ENCODE results near the gene MOB3C. TPM values are rescaled to one million over a fixed set of nuclear protein-coding genes. Genes with fewer than 3 reads are reported as not detected.

Gene MOB3C
- total RNA-seq, 2 experiments from 2014 or later = 23.2 to 23.8 TPM

GRCh38 chr1:46581681-46582455 is 34.7 kb downstream of the MOB3C start:
- DNase-seq = peak; percentile 54
- peaks cover 56% of the 10 kb centered on the region for H3K4me1 Mint-ChIP-seq
- no peaks in the 10 kb centered on the region for H3K9me3 Mint-ChIP-seq
- peak overlapping the region; percentile 62 for H3K4me3 Mint-ChIP-seq
- CTCF ChIA-PET = interaction anchor here (0.6 to 4.7 kb wide), 10 partner anchors 8 to 143 kb away, joined by 4 to 54 read pairs (median 5); partner anchors contain the start of genes EFCAB14, MKNK1 and MOB3C
- peak overlapping the region; percentile 99 for H3K27ac Mint-ChIP-seq
- POLR2A ChIA-PET = interaction anchor here (0.7 to 16.0 kb wide), 12 partner anchors 9 to 334 kb away, joined by 3 to 202 read pairs (median 6); partner anchors contain the start of genes MKNK1, MOB3C and RAD54L
- no peaks in the 10 kb centered on the region for H3K27me3 Mint-ChIP-seq
- H3K36me3 Mint-ChIP-seq (ENCODE audit: low read depth) = peaks cover 78% of the 10 kb centered on the region

DNA sequence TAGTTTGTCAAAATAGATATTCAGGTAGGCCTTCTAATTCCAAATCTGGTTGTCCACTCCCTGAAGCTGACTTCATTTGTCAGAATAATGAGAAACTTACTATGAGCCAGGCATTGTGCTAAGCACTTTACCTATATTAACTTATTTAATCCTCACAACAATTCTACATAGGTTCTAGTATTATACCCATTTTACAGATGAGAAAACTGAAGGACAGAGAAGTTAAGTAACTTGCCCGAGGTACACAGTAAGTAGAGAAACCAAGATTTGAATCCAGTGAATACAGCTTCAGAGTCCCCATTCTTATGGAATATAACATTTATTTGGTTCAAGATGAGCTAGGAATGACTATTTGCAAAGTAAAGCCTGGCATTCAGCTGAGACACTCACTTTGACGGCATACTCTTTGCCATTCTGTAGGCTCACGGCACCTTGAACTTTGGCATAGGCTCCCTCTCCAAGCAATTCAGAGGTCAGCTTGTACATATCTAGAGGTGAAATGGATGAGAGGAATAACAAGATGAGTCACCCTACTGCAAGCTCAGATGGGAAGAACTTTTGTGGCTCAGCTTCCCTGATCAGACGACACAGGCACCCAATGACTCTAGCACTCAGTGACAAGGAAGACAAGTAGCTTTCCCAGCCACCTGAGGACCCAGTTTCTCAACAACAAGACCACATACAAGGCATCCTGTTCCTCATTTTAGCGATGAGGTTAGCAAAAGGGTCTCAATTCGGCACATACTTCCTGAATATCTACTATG is 36.3 kb downstream of the MOB3C start:
- H3K4me1 Mint-ChIP-seq = peaks cover 54% of the 10 kb centered on the region
- peak overlapping the region; percentile 99 for H3K27ac Mint-ChIP-seq
- H3K36me3 Mint-ChIP-seq (ENCODE audit: low read depth) = peaks cover 76% of the 10 kb centered on the region
- ChIA-PET POLR2A (interaction anchor here (0.9 to 16.0 kb wide), 5 partner anchors 9 to 38 kb away, joined by 4 to 202 read pairs (median 5); partner anchors contain the start of gene MKNK1), CTCF (interaction anchor here (0.8 to 3.6 kb wide), 4 partner anchors 25 to 145 kb away, joined by 3 to 25 read pairs (median 6); partner anchors contain the start of genes EFCAB14 and MKNK1)
- DNase-seq = no peak
- H3K27me3 Mint-ChIP-seq = no peaks in the 10 kb centered on the region
- no peak overlapping the region for H3K4me3 Mint-ChIP-seq
- no peaks in the 10 kb centered on the region for H3K9me3 Mint-ChIP-seq

GRCh38 chr1:46577671-46578070 is 38.9 kb downstream of the MOB3C start:
- ChIA-PET POLR2A (interaction anchor here (1.4 to 16.0 kb wide), 2 partner anchors 13 to 28 kb away, joined by 4 to 202 read pairs; partner anchors contain the start of gene MKNK1), CTCF (interaction anchor here (3.6 kb wide), 1 partner anchor 27 kb away, joined by 25 read pairs; the partner anchor contains the start of gene MKNK1)
- Mint-ChIP-seq H3K27ac (peak overlapping the region; percentile 45), H3K4me1 (peaks cover 39% of the 10 kb centered on the region), H3K9me3 (no peaks in the 10 kb centered on the region), H3K4me3 (no peak overlapping the region), H3K36me3 (ENCODE audit: low read depth) (peaks cover 60% of the 10 kb centered on the region), H3K27me3 (no peaks in the 10 kb centered on the region)
- no peak for DNase-seq

DNA sequence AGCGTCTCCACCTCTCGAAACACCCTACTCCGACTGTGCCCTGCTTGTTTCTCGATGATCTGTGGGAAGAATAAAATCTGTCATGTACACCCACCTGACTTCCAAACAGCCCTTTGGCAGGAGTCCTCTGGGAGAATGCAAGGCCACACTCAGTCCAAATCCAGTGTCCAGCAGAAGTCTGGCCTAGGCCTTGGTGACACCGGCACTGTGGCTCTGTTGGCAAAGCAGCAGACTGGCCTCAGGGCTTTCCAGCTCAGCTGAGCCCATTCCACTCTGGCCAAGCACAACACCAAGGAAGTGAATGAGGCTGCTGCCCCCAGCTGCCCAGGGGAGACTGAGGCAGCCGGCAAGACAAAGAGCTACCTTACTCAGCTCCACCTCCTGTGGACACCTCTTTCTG is 40.0 kb downstream of the MOB3C start:
- ChIA-PET CTCF (no interaction called here), POLR2A (interaction anchor here (1.4 to 16.0 kb wide), 2 partner anchors 14 to 29 kb away, joined by 4 to 202 read pairs; partner anchors contain the start of gene MKNK1)
- Mint-ChIP-seq H3K9me3 (no peaks in the 10 kb centered on the region), H3K27ac (no peak overlapping the region), H3K36me3 (ENCODE audit: low read depth) (peaks cover 52% of the 10 kb centered on the region), H3K4me3 (no peak overlapping the region), H3K27me3 (no peaks in the 10 kb centered on the region), H3K4me1 (peaks cover 29% of the 10 kb centered on the region)
- DNase-seq = no peak

DNA sequence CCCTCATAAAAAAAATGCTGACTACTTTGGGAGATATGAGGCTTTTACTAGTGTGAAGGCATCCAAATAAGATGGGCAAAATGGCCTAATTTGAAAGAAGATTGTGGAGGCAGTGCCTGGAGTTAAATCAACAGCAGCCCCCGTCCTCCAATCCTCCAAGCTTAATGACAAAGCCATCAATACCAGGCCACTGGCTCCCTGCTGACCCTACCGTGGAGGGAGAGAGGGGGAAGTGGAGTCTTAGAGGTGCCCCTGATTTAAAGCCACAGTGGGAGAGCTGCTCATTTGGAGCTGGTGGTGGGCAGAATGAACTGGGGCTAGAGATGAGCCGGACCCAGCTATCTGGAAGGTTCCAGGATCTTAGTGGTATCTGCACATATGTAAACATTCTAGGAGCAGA is 40.8 kb downstream of the MOB3C start:
- DNase-seq = no peak
- no peak overlapping the region for H3K4me3 Mint-ChIP-seq
- H3K27me3 Mint-ChIP-seq = no peaks in the 10 kb centered on the region
- H3K4me1 Mint-ChIP-seq = peaks cover 22% of the 10 kb centered on the region
- ChIA-PET CTCF (interaction anchor here (0.6 kb wide), 1 partner anchor 598 kb away, joined by 3 read pairs; no protein-coding TSS in a partner anchor), POLR2A (interaction anchor here (16.0 kb wide), 1 partner anchor 30 kb away, joined by 202 read pairs; the partner anchor contains the start of gene MKNK1)
- peaks cover 51% of the 10 kb centered on the region for H3K36me3 Mint-ChIP-seq (ENCODE audit: low read depth)
- no peak overlapping the region for H3K27ac Mint-ChIP-seq
- H3K9me3 Mint-ChIP-seq = no peaks in the 10 kb centered on the region

GRCh38 chr1:46575300-46575699 is 41.3 kb downstream of the MOB3C start:
- Mint-ChIP-seq H3K9me3 (no peaks in the 10 kb centered on the region), H3K27ac (no peak overlapping the region), H3K4me1 (peaks cover 17% of the 10 kb centered on the region), H3K27me3 (no peaks in the 10 kb centered on the region), H3K4me3 (no peak overlapping the region), H3K36me3 (ENCODE audit: low read depth) (peaks cover 46% of the 10 kb centered on the region)
- ChIA-PET POLR2A (interaction anchor here (1.3 to 16.0 kb wide), 2 partner anchors 30 to 39 kb away, joined by 4 to 202 read pairs; partner anchors contain the start of gene MKNK1), CTCF (interaction anchor here (0.6 kb wide), 2 partner anchors 73 to 599 kb away, joined by 3 read pairs; no protein-coding TSS in a partner anchor)
- no peak for DNase-seq

DNA sequence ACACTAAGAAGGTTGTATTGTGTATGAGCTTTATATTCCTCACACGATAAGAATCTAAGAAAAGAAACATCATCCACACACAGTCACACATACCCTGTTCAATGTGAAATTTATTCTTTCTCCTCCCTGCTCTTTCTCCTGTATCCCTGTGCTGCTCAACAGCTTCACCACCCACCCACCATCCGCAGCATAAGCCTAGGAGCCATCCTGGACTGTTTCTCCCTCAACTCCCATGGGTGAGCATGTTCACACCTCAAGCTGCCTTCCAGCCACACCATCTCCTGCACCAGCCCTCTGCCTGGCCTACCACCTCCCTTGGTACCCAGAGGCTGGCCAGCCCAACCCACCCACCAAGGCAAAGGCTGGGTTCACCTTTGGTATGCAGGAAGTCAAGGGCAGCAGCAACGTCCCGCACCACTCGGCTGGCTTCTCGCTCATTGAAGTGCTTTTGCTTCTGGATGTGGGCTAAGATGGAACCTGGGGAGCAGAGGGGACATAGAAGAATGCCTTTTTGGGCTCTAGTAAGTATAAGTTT is 44.9 kb downstream of the MOB3C start:
- POLR2A ChIA-PET = interaction anchor here (1.1 kb wide), 1 partner anchor 10 kb away, joined by 4 read pairs; no protein-coding TSS in a partner anchor
- CTCF ChIA-PET = interaction anchor here (1.3 to 1.9 kb wide), 2 partner anchors 10 to 33 kb away, joined by 3 to 6 read pairs; partner anchors contain the start of gene MKNK1

DNA sequence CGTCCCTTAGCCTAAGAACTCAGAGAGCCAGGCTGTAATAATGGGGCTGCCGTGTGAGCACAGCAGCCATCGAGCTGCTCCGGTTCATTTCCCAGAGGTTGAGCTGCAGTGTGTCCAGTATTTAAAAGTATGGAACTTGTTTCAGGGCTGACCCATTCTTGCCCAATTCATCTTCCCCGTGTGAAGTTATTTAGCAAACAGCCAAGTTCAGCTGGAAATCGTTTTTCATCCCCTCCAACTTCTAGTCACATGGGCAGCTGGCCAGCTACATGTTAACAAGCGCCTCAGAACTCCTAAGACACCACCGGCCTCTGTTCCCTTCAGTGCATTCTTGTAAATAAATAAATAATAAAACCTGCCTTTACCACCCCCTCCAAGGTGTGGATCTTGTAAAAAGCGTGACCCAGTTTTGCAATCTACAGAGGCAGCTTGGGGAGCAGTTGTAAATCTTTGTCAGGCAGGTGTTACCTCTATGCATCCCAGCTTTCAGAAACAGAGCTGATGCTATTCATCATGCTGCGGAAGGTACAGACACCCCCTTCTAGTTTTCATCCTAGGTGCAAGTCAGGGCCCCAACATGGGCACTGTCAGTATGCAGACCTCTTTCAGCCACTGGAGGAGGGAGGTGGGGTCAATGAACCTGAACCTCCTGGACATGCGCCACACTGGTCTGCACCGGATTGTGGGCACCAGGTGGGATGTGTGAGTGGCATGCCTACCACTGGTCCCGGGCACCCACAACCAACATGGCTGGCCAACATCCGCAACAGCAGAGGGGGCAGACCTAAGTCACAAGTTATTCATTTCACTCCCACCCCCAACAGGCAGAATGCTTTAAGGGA is 46.5 kb downstream of the MOB3C start:
- Mint-ChIP-seq H3K27ac (no peak overlapping the region), H3K27me3 (no peaks in the 10 kb centered on the region), H3K9me3 (no peaks in the 10 kb centered on the region), H3K4me1 (peaks cover 3% of the 10 kb centered on the region), H3K36me3 (ENCODE audit: low read depth) (peaks cover 39% of the 10 kb centered on the region), H3K4me3 (no peak overlapping the region)
- no peak for DNase-seq
- CTCF ChIA-PET = interaction anchor here (0.7 kb wide), 1 partner anchor 609 kb away, joined by 3 read pairs; no protein-coding TSS in a partner anchor
- POLR2A ChIA-PET = no interaction called here

More for the DNA sequence above, 44.9 kb downstream of the MOB3C start:
- Mint-ChIP-seq H3K4me1 (peaks cover 3% of the 10 kb centered on the region), H3K27ac (no peak overlapping the region), H3K4me3 (no peak overlapping the region), H3K9me3 (no peaks in the 10 kb centered on the region), H3K27me3 (no peaks in the 10 kb centered on the region), H3K36me3 (ENCODE audit: low read depth) (peaks cover 37% of the 10 kb centered on the region)
- no peak for DNase-seq

DNA sequence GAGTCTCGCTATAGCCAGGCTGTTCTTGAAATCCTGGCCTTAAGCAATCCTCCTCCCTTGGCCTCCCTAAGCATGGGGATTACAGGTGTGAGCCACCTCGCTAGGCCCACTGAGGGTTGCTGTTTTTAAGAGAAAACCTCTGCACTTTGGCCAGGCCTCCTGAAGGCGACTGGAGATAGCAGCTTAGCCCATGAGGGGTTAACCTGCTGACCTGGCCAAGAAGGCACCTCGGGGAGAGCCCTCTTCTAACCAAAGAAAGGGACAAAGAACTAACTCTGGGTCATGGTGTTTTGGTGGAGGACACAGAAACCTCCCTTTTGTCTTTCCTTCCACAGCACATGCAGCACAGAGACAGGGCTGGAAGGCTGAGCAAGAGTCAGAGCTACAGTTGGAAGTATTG is 47.5 kb downstream of the MOB3C start:
- Mint-ChIP-seq H3K9me3 (no peaks in the 10 kb centered on the region), H3K27me3 (no peaks in the 10 kb centered on the region), H3K36me3 (ENCODE audit: low read depth) (peaks cover 46% of the 10 kb centered on the region), H3K4me1 (peaks cover 3% of the 10 kb centered on the region), H3K27ac (no peak overlapping the region), H3K4me3 (no peak overlapping the region)
- DNase-seq = no peak
- POLR2A ChIA-PET = no interaction called here
- CTCF ChIA-PET = interaction anchor here (0.7 kb wide), 1 partner anchor 610 kb away, joined by 3 read pairs; no protein-coding TSS in a partner anchor

GRCh38 chr1:46568461-46568891 is 48.1 kb downstream of the MOB3C start:
- no peak overlapping the region for H3K27ac Mint-ChIP-seq
- no peak for DNase-seq
- no peaks in the 10 kb centered on the region for H3K27me3 Mint-ChIP-seq
- ChIA-PET POLR2A (no interaction called here), CTCF (interaction anchor here (0.6 to 1.3 kb wide), 2 partner anchors 35 to 739 kb away, joined by 3 read pairs; no protein-coding TSS in a partner anchor)
- peaks cover 49% of the 10 kb centered on the region for H3K36me3 Mint-ChIP-seq (ENCODE audit: low read depth)
- H3K4me1 Mint-ChIP-seq = peaks cover 3% of the 10 kb centered on the region
- no peaks in the 10 kb centered on the region for H3K9me3 Mint-ChIP-seq
- H3K4me3 Mint-ChIP-seq = no peak overlapping the region

DNA sequence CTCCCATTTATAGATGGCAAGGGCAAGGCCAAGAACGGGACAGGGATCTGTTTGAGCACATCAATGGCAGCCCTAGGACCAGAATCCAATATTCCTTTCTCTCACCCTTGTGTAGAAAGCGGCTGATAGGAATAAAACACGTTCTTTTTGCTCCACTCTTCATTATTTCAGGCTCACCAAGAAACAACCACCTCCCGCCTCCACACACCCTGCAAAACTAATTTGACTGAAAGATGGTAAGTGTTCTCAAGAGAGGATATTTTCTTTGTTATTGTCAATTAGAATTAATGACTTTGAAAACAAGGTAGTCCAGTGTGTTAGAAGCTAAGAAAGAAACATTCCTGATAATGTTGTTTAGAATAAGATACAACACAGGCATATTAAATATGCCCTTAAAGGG is 53.3 kb downstream of the MOB3C start:
- no peaks in the 10 kb centered on the region for H3K9me3 Mint-ChIP-seq
- no peaks in the 10 kb centered on the region for H3K4me1 Mint-ChIP-seq
- no peak overlapping the region for H3K4me3 Mint-ChIP-seq
- H3K27ac Mint-ChIP-seq = no peak overlapping the region
- H3K36me3 Mint-ChIP-seq (ENCODE audit: low read depth) = peaks cover 51% of the 10 kb centered on the region
- no peaks in the 10 kb centered on the region for H3K27me3 Mint-ChIP-seq
- POLR2A ChIA-PET = no interaction called here
- CTCF ChIA-PET = interaction anchor here (0.9 to 1.0 kb wide), 2 partner anchors 162 to 1471 kb away, joined by 3 to 5 read pairs; no protein-coding TSS in a partner anchor
- DNase-seq = no peak

All from activated CD4-positive, alpha-beta memory T cell treated with anti-CD3 and anti-CD28 coated beads, Interleukin-2, amount 10 ng/mL, durations not matched to agents 7 days and 5 days (primary cell).